GM04504 (cell line): ENCODE results near the gene HOXA3.

ENCODE experiments used
- DNase-seq: peaks from one replicate; pipeline ENCODE4 v3.0.0-alpha.2; 2012; ENCODE audit warnings: low read depth

Gene HOXA3

GRCh38 chr7:27154901-27155815 is 2.8 kb upstream of the HOXA3 start:
- no peak for DNase-seq

GRCh38 chr7:27154369-27154768 is 2.0 kb upstream of the HOXA3 start:
- no peak for DNase-seq

GRCh38 chr7:27153526-27153925 is 1.1 kb upstream of the HOXA3 start:
- DNase-seq = no peak

- no peak for DNase-seq
Observed at GRCh38 chr7:27152816-27153442, 546 bp upstream of the HOXA3 start.

DNA sequence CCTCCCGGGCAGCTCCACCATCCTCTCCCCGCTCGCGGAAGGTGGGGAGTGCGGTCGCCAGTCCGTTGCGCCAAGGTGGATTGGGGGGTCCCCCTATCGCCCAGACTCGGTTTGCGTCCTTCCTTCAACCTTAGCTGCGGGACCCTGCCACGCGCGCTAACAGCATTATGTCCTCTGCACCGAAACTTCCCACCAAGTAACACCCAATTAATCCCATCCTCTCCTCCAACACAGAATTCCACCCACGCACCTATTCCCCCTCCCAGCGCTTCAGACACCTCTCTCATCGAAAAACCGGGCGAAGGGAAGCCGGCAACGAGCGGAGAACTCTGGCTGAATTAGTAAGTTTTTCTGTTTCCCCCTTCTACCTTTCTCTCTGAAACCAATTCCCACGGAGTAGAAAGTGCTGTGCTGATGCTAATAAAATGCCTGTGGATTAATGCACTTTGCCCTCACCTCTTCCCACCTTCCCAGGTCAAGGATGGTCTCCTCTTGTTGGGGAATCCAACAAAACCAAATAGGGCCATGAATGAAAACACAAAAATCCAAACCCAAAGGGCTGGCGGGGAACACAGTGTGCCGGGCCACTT is 947 bp downstream of the HOXA3 start:
- no peak for DNase-seq

- DNase-seq = no peak
Observed at GRCh38 chr7:27150568-27151340, 1.6 kb downstream of the HOXA3 start.

DNA sequence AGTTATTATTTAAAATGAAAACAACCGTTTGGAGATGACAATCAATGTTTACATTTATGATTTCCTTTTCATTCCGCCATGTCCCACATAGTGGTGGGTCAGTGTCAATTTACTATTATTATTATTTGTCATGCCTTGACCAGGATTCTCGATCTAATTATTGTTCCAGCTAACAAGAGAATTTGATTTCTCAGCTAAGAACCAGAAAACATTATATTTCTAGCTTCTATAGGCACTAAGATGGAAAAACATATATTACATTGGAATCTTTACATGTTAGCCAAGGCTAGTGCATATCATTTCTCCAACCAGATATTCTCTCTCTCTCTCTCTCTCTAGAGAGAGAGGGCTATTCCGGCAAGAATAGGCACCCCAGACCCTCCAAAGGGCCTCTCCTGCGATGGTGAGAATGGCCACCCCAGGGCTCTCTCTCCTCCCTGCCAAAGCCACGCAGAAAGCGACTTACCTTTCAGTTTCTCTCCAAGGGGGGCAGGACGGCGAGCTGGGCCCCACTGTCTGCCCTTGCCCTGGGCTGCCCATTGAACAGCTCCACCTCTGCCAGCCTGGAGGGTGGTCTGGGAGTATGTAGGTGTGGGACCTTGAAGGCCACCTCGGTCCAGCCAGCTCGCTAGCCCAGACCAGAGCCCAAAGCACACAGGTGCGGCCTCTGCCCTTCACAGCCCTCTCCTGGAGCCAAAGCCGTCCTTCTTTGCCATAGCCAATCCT is 2.4 kb downstream of the HOXA3 start:
- no peak for DNase-seq

GRCh38 chr7:27148756-27149641 is 3.4 kb downstream of the HOXA3 start:
- no peak for DNase-seq

GRCh38 chr7:27148031-27148755 is 4.2 kb downstream of the HOXA3 start:
- no peak for DNase-seq

DNA sequence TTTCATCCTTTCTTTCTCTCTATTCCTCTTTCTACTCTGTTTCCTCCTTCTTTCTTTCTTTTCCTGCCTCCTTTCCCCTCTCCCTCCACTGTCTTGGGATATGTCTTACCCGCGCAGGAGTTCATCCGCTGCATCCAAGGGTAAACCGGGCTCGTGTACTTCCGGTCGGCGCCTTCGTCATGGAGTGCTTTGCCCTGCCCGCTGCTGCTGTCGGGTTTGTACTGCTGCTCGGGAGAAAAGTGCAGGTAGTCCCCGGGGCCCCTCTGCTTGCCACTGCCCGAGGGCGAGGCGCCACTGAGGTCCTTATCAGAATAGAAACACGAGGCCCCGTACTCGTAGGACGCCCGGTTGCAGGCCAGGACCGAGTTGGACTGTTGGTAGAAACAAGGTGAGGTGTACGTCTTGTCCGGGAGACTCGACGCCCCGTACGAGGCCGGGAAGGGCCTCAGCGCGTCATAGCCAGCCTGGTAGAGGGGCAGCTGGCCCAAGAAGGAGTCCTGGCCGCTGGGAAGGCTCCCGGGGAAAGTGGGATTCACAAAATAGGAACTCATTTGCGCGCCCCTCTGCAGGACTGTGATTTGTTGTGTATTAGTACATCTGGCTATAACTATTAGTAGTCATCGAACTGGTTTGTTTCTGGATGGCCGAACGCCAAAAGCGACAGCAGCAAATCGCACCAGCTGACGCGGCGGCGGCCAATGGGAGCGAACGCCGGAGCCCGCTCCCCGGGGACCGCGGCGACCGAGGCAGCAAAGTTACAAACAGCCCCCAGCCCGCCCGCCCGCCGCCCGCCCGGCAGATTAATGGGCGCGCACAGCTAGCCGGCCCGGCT is 5.0 kb downstream of the HOXA3 start, which contains the start of gene HOXA6:
HOXA6 (minus strand) TSS at position 576 of the 832 bp plus-strand sequence; CDS start at position 551, 25 bp downstream.
- DNase-seq = no peak

DNA sequence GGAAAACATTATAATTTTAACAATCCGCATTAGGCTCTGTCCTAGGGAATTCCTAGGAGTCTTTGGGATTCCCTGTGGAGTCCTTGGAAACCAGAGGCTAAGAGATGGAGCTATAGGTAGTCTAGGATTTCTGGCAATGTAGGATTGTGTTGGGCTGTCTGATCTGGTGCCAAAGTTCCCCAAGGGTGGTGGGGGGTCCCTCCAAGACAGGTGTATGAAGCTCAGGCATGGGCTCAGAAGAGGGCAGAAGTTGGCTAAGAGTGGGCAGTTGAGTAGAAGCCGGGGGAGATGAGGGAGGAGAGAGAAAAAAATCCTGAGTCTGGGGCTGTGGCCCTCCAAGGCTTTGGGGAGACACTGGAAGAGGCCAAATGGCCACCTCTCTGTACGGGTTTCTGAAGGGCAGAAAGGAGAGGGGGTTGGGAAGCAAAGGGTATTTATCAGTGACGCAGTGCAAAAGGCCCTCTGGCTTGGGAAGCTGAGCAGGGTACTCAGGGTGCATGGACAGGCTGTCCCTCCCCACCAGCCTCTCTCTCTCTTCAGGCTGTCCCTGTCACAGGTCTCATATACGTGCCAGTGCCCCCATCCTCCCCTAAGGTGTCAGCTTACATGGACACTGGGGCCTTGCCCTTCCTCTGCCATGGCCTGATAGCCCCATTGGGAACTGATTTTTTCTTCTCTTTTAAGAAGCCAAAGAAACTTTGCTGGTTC is 5.7 kb downstream of the HOXA3 start:
- DNase-seq = no peak

DNA sequence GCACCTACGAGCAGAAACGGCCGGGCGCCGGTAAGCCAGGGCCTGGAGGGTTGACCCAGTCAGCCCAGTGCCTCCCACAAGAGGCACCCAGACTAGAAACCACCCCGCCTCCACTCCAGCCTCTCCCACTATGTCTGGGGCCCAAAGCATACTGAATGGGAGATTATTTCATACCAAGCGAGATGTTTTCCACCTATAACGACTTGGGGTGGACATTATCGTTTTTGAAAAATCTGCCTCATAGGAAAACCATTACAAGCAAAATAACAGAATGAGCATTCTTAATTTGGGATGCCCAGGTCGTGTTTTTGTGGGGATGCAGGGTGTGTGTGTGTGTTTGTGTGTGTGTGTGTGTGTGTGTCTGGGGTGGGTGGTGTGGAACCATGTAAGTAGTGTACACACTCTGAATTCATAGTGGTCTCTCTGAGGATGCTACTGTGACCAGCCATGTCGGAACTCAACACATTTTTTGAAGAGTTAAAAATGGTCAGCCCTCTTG is 6.4 kb downstream of the HOXA3 start:
- no peak for DNase-seq

DNA sequence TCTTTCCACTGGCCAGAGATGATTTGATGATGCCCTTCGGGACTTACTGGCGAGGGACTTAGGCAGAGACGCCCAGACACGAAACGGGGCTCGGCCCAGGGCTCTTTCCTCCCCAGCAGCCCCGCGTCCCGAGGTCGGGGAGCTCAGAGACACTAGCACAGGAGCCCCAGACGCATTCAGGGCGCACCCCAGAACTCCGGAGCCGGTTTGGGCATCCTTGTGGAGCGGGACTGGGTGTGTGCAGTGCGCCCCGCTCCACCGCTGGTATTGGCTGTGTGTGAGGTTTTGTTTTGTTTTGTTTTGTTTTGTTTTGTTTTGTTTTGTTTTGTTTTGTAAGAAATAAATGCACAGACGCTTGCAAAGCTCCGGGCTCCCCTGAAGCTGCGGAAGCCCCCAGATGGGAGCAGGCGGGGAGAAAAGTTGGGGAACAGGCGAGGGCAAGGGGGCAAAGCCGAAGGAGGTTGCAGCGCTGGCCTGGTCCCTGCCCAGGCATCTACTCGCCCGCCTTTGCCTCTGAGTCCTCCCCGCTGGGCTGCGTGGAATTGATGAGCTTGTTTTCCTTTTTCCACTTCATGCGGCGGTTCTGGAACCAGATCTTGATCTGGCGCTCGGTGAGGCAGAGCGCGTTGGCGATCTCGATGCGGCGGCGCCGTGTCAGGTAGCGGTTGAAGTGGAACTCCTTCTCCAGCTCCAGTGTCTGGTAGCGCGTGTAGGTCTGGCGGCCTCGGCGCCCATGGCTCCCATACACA is 7.0 kb downstream of the HOXA3 start:
- DNase-seq = no peak

GRCh38 chr7:27144781-27145164 is 7.6 kb downstream of the HOXA3 start:
- DNase-seq = no peak

- no peak for DNase-seq
Observed at GRCh38 chr7:27143950-27144780, 8.2 kb downstream of the HOXA3 start.
